ENCODE results near the gene MYH11.
"Not testable (repeated sequence)": the region's sequence is repeated elsewhere in the genome, so short reads cannot be mapped to it uniquely, and the experiment has no call there.

Gene MYH11

GRCh38 chr16:15809297-15809696 is 47.5 kb downstream of the MYH11 start:
- not testable (repeated sequence) for DNase-seq (ENCODE audit: low spot score)

GRCh38 chr16:15808071-15808470 is 48.8 kb downstream of the MYH11 start:
- no peak for DNase-seq (ENCODE audit: low spot score)

- DNase-seq (ENCODE audit: low spot score) = no peak
Measured at GRCh38 chr16:15807603-15808009, 49.2 kb downstream of the MYH11 start.

GRCh38 chr16:15803618-15804017 is 53.2 kb downstream of the MYH11 start:
- no peak for DNase-seq (ENCODE audit: low spot score)

- no peak for DNase-seq (ENCODE audit: low spot score)
Measured at GRCh38 chr16:15799851-15800495, 56.9 kb downstream of the MYH11 start.

DNA sequence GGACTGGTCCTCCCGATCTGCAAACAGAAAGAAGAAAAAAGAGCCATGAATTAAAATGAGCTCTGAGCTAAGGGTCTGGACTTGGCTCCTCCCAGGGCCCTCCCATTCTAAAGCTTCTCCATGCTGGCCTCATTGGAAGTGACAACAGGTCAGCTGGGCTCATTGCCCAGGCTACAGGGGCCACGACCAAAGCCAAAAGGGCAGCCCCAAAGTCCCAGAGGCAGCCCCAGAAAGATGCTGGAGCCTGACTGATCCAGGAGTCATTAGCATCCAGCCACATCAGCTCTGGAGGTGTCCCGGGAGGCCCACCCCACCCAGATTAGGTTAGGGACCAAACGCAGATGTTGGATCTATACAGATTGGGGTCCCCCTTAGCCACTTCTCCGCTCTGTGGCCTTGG is 58.2 kb downstream of the MYH11 start:
- no peak for DNase-seq (ENCODE audit: low spot score)

- no peak for DNase-seq (ENCODE audit: low spot score)
Measured at GRCh38 chr16:15796885-15797284, 59.9 kb downstream of the MYH11 start.

GRCh38 chr16:15795615-15796014 is 61.2 kb downstream of the MYH11 start:
- no peak for DNase-seq (ENCODE audit: low spot score)

GRCh38 chr16:15792563-15792971 is 64.3 kb downstream of the MYH11 start:
- DNase-seq (ENCODE audit: low spot score) = no peak

DNA sequence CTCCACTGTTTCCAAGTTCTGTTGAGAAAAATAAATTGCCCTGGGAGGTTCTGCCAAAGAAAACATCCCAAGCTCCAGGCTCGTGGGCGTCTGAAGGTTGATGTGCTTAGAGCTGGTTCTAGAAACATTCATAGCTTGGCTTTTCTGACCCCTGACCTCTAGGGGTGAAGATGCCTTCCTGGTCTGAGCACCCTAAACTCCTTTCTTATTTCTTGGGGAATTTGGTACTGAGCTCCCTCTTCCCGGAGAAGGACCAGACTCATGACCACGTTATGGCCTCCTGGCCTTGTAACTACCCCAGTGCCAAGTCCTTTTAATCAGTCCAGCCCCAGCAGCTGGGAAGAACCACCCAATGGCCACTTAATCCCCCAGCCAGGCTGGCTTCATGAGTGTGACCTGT is 66.4 kb downstream of the MYH11 start:
- DNase-seq (ENCODE audit: low spot score) = no peak

DNA sequence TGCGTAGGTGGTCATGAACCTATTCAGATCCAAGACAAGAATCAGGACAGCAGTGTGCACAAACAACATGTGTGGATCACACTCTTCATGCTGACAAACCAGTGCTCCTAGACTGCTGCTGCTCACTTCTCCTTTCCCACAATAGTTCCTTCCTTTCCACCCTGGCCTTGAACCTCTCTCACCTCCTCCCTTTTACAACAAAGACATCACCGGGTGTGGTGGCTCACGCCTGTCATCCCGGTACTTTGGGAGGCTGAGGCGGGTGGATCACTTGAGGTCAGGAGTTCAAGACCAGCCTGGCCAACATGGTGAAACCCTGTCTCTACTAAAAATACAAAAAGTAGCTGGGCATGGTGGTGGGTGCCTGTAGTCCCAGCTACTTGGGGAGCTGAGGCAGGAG is 67.0 kb downstream of the MYH11 start:
- not testable (repeated sequence) for DNase-seq (ENCODE audit: low spot score)

GRCh38 chr16:15788846-15789239 is 68.0 kb downstream of the MYH11 start:
- DNase-seq (ENCODE audit: low spot score) = no peak

DNA sequence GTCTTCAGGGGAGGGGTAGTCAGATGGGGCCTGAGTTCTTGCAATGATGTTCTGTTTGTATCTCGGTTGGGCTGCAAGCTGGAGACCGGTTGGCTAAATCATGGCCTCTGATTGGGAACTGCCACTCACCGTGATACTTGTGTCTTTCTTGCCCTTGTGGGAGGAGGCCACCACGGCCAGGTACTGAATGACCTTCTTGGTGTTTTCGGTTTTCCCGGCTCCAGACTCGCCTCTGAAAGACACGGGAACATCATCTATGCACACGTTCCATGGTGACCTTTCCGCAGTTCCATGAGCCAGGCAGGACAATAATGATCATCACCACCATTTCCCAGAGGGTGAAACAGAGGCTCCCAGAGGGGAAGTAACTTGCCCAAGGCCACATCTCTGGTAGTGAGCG is 70.3 kb downstream of the MYH11 start:
- DNase-seq (ENCODE audit: low spot score) = no peak

- DNase-seq (ENCODE audit: low spot score) = no peak
Measured at GRCh38 chr16:15785386-15786059, 71.3 kb downstream of the MYH11 start.

DNA sequence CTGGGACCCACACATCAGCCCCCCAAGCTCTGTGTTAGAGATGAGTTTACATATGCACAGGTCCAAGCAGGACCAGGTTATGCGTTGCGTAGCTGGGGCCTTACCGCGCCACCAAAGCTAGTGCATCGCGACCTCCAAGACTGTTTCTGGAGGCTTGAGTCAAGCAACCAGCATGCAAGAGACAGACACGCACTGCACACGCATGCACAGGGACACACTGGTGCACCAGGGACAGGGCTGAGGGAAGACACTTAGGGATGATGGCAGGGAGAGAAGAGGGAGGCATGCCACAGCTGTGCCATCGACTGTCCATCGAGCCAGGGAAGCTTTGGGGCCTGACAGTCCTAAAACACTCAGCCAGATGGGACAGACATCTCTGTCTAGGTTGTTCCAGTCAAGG is 72.8 kb downstream of the MYH11 start:
- no peak for DNase-seq (ENCODE audit: low spot score)

GRCh38 chr16:15782573-15783365 is 74.1 kb downstream of the MYH11 start:
- DNase-seq (ENCODE audit: low spot score) = no peak

DNA sequence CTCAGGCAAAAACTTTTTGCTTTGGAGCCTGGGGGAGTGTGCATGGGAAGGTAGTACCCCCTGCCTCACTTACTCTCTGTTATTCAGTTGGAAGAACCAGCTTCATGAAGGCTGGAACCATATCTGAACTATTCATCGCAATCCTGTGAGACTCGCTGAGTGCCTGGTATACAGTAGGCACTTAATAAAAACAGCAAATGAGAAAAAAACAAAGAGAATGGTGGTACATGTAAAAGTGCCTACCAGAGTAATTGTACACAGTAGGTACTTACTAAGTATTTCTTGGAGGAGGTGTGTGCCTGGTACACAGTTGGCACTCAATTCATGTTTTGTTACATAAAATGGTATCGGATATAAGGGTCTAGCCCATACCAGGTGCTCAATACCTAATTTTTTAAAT is 75.2 kb downstream of the MYH11 start:
- no peak for DNase-seq (ENCODE audit: low spot score)

GRCh38 chr16:15780805-15781204 is 76.0 kb downstream of the MYH11 start:
- no peak for DNase-seq (ENCODE audit: low spot score)

GRCh38 chr16:15779664-15780351 is 77.0 kb downstream of the MYH11 start:
- no peak for DNase-seq (ENCODE audit: low spot score)

GRCh38 chr16:15778999-15779614 is 77.7 kb downstream of the MYH11 start:
- no peak for DNase-seq (ENCODE audit: low spot score)

- no peak for DNase-seq (ENCODE audit: low spot score)
Measured at GRCh38 chr16:15778204-15778743, 78.6 kb downstream of the MYH11 start.

Data from germinal center (tissue), 1 donor.